ENCODE results near the gene PTPRD.
"Not testable (repeated sequence)": the region's sequence is repeated elsewhere in the genome, so short reads cannot be mapped to it uniquely, and the experiment has no call there.

The PTPRD gene

DNA sequence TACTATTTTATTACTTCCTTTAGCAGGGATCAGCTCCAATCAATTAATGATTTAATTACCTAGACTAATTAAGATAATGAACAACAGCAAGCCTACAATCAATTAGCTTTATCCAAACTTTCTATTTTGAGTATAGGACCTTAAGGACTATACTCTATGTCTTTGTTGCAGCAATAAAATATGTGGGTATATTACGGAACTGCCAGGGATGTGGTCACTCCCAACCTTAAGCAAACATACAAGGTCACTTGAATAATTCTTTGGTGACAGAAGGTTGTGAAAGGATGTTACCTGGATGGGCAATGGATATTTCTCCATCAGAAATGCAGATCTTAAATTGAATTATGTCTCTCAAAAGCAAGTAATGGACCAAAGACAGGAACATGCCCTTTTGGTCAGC, 1905.8 kb downstream of the PTPRD start:
- no peak for DNase-seq (ENCODE audit: low read depth, low spot score)
- H3K9ac ChIP-seq (ENCODE audit: insufficient read length, low read depth): no peak overlapping the region
- H3K4me1 ChIP-seq (ENCODE audit: insufficient read depth, insufficient read length): no peaks in the 10 kb centered on the region
- no peak overlapping the region for H3K4me3 ChIP-seq (ENCODE audit: insufficient read length, low read depth)
- no peaks in the 10 kb centered on the region for H3K9me3 ChIP-seq (ENCODE audit: insufficient read depth, low read length)
- no peak for TF ChIP-seq ZNF274 (IDR thresholded peaks at IDR 0.05; ENCODE audit: low read depth, low read length)
- TF ChIP-seq SUZ12 (IDR thresholded peaks at IDR 0.05; ENCODE audit: extremely low read depth, insufficient read depth, insufficient read length): no peak
- TF ChIP-seq YY1 (IDR thresholded peaks at IDR 0.05; ENCODE audit: insufficient read depth, insufficient read length): no peak
- no peaks in the 10 kb centered on the region for H3K36me3 ChIP-seq (ENCODE audit: insufficient read depth, insufficient read length, low read length)
- no peaks in the 10 kb centered on the region for H3K27me3 ChIP-seq (ENCODE audit: insufficient read depth, insufficient read length)

DNA sequence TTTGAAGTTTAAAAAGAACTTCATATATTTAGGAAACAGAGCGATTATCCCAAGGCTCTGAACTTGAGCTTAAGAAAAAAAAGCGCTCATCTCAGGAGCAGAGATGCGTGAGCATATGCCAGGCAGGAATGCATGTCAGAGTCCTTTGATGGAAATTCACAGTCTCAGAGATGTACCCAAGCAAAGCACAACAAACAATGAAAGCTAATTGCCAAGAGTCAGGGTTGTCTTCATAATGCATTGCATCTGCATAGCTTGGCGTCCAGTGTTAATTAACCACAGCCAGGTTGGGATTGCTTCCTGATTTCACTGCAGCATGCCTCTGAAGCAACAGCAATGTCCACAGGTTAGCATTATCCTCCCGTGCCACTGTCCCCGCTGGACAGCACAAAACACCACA, 1906.3 kb downstream of the PTPRD start:
- TF ChIP-seq SUZ12 (IDR thresholded peaks at IDR 0.05; ENCODE audit: extremely low read depth, insufficient read depth, insufficient read length) (no peak), YY1 (IDR thresholded peaks at IDR 0.05; ENCODE audit: insufficient read depth, insufficient read length) (no peak), ZNF274 (IDR thresholded peaks at IDR 0.05; ENCODE audit: low read depth, low read length) (no peak)
- Histone ChIP-seq H3K4me3 (ENCODE audit: insufficient read length, low read depth) (no peak overlapping the region), H3K9ac (ENCODE audit: insufficient read length, low read depth) (no peak overlapping the region), H3K4me1 (ENCODE audit: insufficient read depth, insufficient read length) (no peaks in the 10 kb centered on the region), H3K9me3 (ENCODE audit: insufficient read depth, low read length) (no peaks in the 10 kb centered on the region), H3K27me3 (ENCODE audit: insufficient read depth, insufficient read length) (no peaks in the 10 kb centered on the region), H3K36me3 (ENCODE audit: insufficient read depth, insufficient read length, low read length) (no peaks in the 10 kb centered on the region)
- no peak for DNase-seq (ENCODE audit: low read depth, low spot score)

- Histone ChIP-seq H3K4me1 (ENCODE audit: insufficient read depth, insufficient read length) (no peaks in the 10 kb centered on the region), H3K9me3 (ENCODE audit: insufficient read depth, low read length) (no peaks in the 10 kb centered on the region), H3K9ac (ENCODE audit: insufficient read length, low read depth) (no peak overlapping the region), H3K36me3 (ENCODE audit: insufficient read depth, insufficient read length, low read length) (no peaks in the 10 kb centered on the region), H3K4me3 (ENCODE audit: insufficient read length, low read depth) (no peak overlapping the region), H3K27me3 (ENCODE audit: insufficient read depth, insufficient read length) (no peaks in the 10 kb centered on the region)
- TF ChIP-seq SUZ12 (IDR thresholded peaks at IDR 0.05; ENCODE audit: extremely low read depth, insufficient read depth, insufficient read length) (no peak), YY1 (IDR thresholded peaks at IDR 0.05; ENCODE audit: insufficient read depth, insufficient read length) (no peak), ZNF274 (IDR thresholded peaks at IDR 0.05; ENCODE audit: low read depth, low read length) (no peak)
- DNase-seq (ENCODE audit: low read depth, low spot score): no peak
These were observed 1906.9 kb downstream of the PTPRD start for GRCh38 chr9:8705861-8706260.

DNA sequence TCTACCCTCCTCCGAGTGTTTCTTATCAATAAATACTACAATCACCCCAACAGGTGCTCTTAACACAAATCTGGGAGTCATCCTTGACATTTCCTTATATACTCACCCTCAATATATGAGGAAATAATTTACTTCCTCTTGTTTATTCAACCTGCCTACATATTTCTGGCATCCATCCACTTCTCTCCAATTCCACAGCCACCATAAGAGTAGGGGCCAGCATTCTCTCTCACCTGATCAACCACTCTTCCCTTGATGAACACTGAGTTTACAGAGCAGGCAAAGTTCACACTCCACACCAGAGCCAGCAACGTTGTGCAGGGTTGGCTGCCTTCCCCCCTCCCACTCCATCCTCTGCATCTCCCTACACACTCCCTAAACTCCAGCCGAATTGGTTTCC, 1908.9 kb downstream of the PTPRD start:
- no peak for DNase-seq (ENCODE audit: low read depth, low spot score)
- TF ChIP-seq ZNF274 (IDR thresholded peaks at IDR 0.05; ENCODE audit: low read depth, low read length): no peak
- TF ChIP-seq SUZ12 (IDR thresholded peaks at IDR 0.05; ENCODE audit: extremely low read depth, insufficient read depth, insufficient read length): no peak
- no peak for TF ChIP-seq YY1 (IDR thresholded peaks at IDR 0.05; ENCODE audit: insufficient read depth, insufficient read length)
- Histone ChIP-seq H3K27me3 (ENCODE audit: insufficient read depth, insufficient read length) (no peaks in the 10 kb centered on the region), H3K9me3 (ENCODE audit: insufficient read depth, low read length) (no peaks in the 10 kb centered on the region), H3K36me3 (ENCODE audit: insufficient read depth, insufficient read length, low read length) (no peaks in the 10 kb centered on the region), H3K4me1 (ENCODE audit: insufficient read depth, insufficient read length) (no peaks in the 10 kb centered on the region), H3K4me3 (ENCODE audit: insufficient read length, low read depth) (no peak overlapping the region), H3K9ac (ENCODE audit: insufficient read length, low read depth) (no peak overlapping the region)

GRCh38 chr9:8701904-8702303, 1910.9 kb downstream of the PTPRD start:
- TF ChIP-seq SUZ12 (IDR thresholded peaks at IDR 0.05; ENCODE audit: extremely low read depth, insufficient read depth, insufficient read length) (no peak), YY1 (IDR thresholded peaks at IDR 0.05; ENCODE audit: insufficient read depth, insufficient read length) (no peak), ZNF274 (IDR thresholded peaks at IDR 0.05; ENCODE audit: low read depth, low read length) (no peak)

GRCh38 chr9:8697565-8697964, 1915.2 kb downstream of the PTPRD start:
- not testable (repeated sequence) for H3K9ac ChIP-seq (ENCODE audit: insufficient read length, low read depth); H3K9me3 ChIP-seq (ENCODE audit: insufficient read depth, low read length); DNase-seq (ENCODE audit: low read depth, low spot score); H3K4me3 ChIP-seq (ENCODE audit: insufficient read length, low read depth); H3K27me3 ChIP-seq (ENCODE audit: insufficient read depth, insufficient read length); H3K36me3 ChIP-seq (ENCODE audit: insufficient read depth, insufficient read length, low read length); H3K4me1 ChIP-seq (ENCODE audit: insufficient read depth, insufficient read length)

More at GRCh38 chr9:8701904-8702303, 1910.9 kb downstream of the PTPRD start:
- Histone ChIP-seq H3K9me3 (ENCODE audit: insufficient read depth, low read length) (no peaks in the 10 kb centered on the region), H3K4me3 (ENCODE audit: insufficient read length, low read depth) (no peak overlapping the region), H3K27me3 (ENCODE audit: insufficient read depth, insufficient read length) (no peaks in the 10 kb centered on the region), H3K4me1 (ENCODE audit: insufficient read depth, insufficient read length) (no peaks in the 10 kb centered on the region), H3K36me3 (ENCODE audit: insufficient read depth, insufficient read length, low read length) (no peaks in the 10 kb centered on the region), H3K9ac (ENCODE audit: insufficient read length, low read depth) (no peak overlapping the region)
- no peak for DNase-seq (ENCODE audit: low read depth, low spot score)

DNA sequence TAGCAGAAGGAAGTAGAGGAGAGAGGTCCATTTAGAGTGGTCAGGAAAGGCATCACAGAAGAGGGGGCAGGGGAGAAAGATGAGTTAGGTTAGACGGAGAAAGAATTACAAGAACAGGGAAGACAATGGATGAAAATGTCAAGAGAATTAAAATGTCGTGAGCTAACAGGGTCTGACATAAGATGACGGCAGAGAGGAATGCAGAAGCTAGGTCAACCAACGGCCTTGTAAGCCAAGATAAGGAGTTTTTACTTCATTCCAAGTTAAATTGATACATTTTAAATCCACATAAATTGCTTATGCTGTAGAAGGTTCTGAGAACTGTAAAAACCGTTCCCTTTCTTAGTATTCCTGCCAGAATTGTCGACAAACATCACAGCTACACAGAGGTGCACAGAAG, 1916.3 kb downstream of the PTPRD start:
- no peaks in the 10 kb centered on the region for H3K27me3 ChIP-seq (ENCODE audit: insufficient read depth, insufficient read length)
- no peaks in the 10 kb centered on the region for H3K9me3 ChIP-seq (ENCODE audit: insufficient read depth, low read length)
- H3K4me3 ChIP-seq (ENCODE audit: insufficient read length, low read depth): no peak overlapping the region
- no peak overlapping the region for H3K9ac ChIP-seq (ENCODE audit: insufficient read length, low read depth)
- H3K36me3 ChIP-seq (ENCODE audit: insufficient read depth, insufficient read length, low read length): no peaks in the 10 kb centered on the region
- H3K4me1 ChIP-seq (ENCODE audit: insufficient read depth, insufficient read length): no peaks in the 10 kb centered on the region
- no peak for TF ChIP-seq SUZ12 (IDR thresholded peaks at IDR 0.05; ENCODE audit: extremely low read depth, insufficient read depth, insufficient read length)
- no peak for DNase-seq (ENCODE audit: low read depth, low spot score)

- TF ChIP-seq SUZ12 (IDR thresholded peaks at IDR 0.05; ENCODE audit: extremely low read depth, insufficient read depth, insufficient read length) (no peak), YY1 (IDR thresholded peaks at IDR 0.05; ENCODE audit: insufficient read depth, insufficient read length) (no peak), ZNF274 (IDR thresholded peaks at IDR 0.05; ENCODE audit: low read depth, low read length) (no peak)
- Histone ChIP-seq H3K27me3 (ENCODE audit: insufficient read depth, insufficient read length) (no peaks in the 10 kb centered on the region), H3K4me3 (ENCODE audit: insufficient read length, low read depth) (no peak overlapping the region), H3K36me3 (ENCODE audit: insufficient read depth, insufficient read length, low read length) (no peaks in the 10 kb centered on the region), H3K9me3 (ENCODE audit: insufficient read depth, low read length) (no peaks in the 10 kb centered on the region), H3K4me1 (ENCODE audit: insufficient read depth, insufficient read length) (no peaks in the 10 kb centered on the region), H3K9ac (ENCODE audit: insufficient read length, low read depth) (no peak overlapping the region)
- DNase-seq (ENCODE audit: low read depth, low spot score): no peak
These were observed 1917.7 kb downstream of the PTPRD start for GRCh38 chr9:8694983-8695588.
